Measurements from ENCODE around the gene CNTNAP2. TPM values are rescaled to one million over a fixed set of nuclear protein-coding genes. Genes with fewer than 3 reads are reported as not detected.

CNTNAP2 gene
- total RNA-seq, 2 experiments from 2014 or later, result not detected

DNA sequence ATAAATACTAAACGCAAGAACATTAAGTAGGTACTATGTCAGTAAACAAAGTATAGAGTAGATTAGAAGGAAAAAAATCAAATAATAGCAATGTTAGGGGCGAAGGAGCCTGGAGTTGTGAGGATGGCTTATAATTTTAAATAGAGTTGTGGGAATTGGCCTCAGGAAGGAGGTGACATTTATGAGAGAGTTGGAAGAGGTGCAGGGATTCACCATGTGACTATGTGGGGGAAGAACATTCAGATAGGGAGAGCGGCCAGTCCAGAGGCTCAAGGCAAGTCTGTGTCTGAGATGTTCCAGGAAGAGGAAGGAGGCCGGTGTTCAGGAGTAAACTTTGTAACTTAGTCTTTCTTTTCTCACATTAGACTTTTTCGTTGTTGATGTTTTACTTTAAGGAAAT, 1695.3 kb downstream of the CNTNAP2 start:
- no peak overlapping the region for H3K27ac Mint-ChIP-seq
- no peaks in the 10 kb centered on the region for H3K27me3 ChIP-seq (ENCODE audit: control insufficient read depth in 1 of 2, insufficient read depth in 2 of 2, low read length in 2 of 2)
- POLR2A ChIA-PET, result no interaction called here
- no peak overlapping the region for H3K4me3 Mint-ChIP-seq
- ATAC-seq (ENCODE audit: poor library complexity) (no peak), DNase-seq (no peak)
- H3K27me3 Mint-ChIP-seq, result no peaks in the 10 kb centered on the region
- intact Hi-C loops (cut with DNase I, micrococcal nuclease), result no loop called here
- TF ChIP-seq CTCF (IDR thresholded peaks at IDR 0.05), result no peak
- no peaks in the 10 kb centered on the region for H3K9me3 ChIP-seq (ENCODE audit: control insufficient read depth in 1 of 2, insufficient read depth in 1 of 2, low read length in 2 of 2)
- H3K27ac ChIP-seq (ENCODE audit: low read depth in 1 of 2, low read length in 2 of 2), result no peak overlapping the region
- H3K4me1 Mint-ChIP-seq (ENCODE audit: low read depth), result no peaks in the 10 kb centered on the region
- no peaks in the 10 kb centered on the region for H3K9me3 Mint-ChIP-seq
- CTCF ChIA-PET, result no interaction called here
- no peaks in the 10 kb centered on the region for H3K36me3 Mint-ChIP-seq (ENCODE audit: low read depth)
- no peaks in the 10 kb centered on the region for H3K36me3 ChIP-seq (ENCODE audit: insufficient read depth, low read length)
- no peak overlapping the region for H3K4me3 ChIP-seq (ENCODE audit: low read length)
- no peaks in the 10 kb centered on the region for H3K4me1 ChIP-seq (ENCODE audit: insufficient read depth, low read length)

DNA sequence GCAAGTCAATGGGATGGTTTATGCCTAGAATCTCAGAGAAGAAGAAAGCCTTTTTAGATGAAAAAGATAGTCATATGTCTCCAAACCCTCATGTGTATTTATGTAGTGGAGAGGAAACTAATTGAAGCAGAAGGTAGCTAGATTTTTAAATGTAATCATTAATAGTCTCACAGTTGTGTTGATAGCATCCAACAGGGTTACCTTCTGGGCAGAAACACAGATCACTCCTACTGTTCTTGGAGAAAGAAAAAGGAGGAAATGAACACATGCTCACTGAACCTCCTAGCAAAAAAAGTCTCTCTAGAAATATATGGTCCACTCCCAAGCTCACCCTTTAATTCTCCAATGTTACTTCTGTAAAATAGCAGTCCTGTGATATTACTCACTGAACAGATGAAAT, 1696.7 kb downstream of the CNTNAP2 start:
- no peaks in the 10 kb centered on the region for H3K36me3 Mint-ChIP-seq (ENCODE audit: low read depth)
- intact Hi-C loops (cut with DNase I, micrococcal nuclease), result no loop called here
- Histone ChIP-seq H3K36me3 (ENCODE audit: insufficient read depth, low read length) (no peaks in the 10 kb centered on the region), H3K27ac (ENCODE audit: low read depth in 1 of 2, low read length in 2 of 2) (no peak overlapping the region), H3K4me3 (ENCODE audit: low read length) (no peak overlapping the region), H3K4me1 (ENCODE audit: insufficient read depth, low read length) (no peaks in the 10 kb centered on the region), H3K27me3 (ENCODE audit: control insufficient read depth in 1 of 2, insufficient read depth in 2 of 2, low read length in 2 of 2) (no peaks in the 10 kb centered on the region), H3K9me3 (ENCODE audit: control insufficient read depth in 1 of 2, insufficient read depth in 1 of 2, low read length in 2 of 2) (no peaks in the 10 kb centered on the region)
- no peak for ATAC-seq (ENCODE audit: poor library complexity)
- ChIA-PET CTCF (no interaction called here), POLR2A (no interaction called here)
- no peak overlapping the region for H3K27ac Mint-ChIP-seq
- H3K9me3 Mint-ChIP-seq, result no peaks in the 10 kb centered on the region
- DNase-seq, result no peak
- no peaks in the 10 kb centered on the region for H3K27me3 Mint-ChIP-seq
- TF ChIP-seq CTCF (IDR thresholded peaks at IDR 0.05), result no peak
- H3K4me1 Mint-ChIP-seq (ENCODE audit: low read depth), result no peaks in the 10 kb centered on the region
- no peak overlapping the region for H3K4me3 Mint-ChIP-seq

DNA sequence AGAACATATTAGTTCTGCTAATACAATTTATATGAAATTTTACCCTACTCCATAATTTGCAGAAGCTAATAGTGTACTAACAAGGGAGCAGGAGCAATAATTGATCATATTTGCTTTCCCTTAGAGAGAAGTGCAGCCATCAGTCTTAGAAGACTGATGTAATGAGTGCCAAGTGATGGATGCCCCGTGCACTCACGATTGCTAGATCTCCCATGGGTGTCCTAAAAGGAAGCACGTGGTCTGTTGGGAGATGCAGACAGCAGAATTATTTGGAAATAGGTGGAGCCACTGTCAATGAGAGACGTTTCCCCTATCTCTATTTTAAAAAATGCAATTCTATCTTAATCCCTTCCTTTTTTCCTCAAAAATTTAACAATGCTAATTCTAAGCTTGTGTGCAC, 1701.7 kb downstream of the CNTNAP2 start:
- ATAC-seq (ENCODE audit: poor library complexity) (no peak), DNase-seq (no peak)
- no peak overlapping the region for H3K4me3 ChIP-seq (ENCODE audit: low read length)
- H3K27me3 Mint-ChIP-seq, result no peaks in the 10 kb centered on the region
- H3K4me1 Mint-ChIP-seq (ENCODE audit: low read depth), result no peaks in the 10 kb centered on the region
- intact Hi-C loops (cut with DNase I, micrococcal nuclease), result no loop called here
- H3K36me3 ChIP-seq (ENCODE audit: insufficient read depth, low read length), result no peaks in the 10 kb centered on the region
- ChIA-PET POLR2A (no interaction called here), CTCF (no interaction called here)
- no peaks in the 10 kb centered on the region for H3K9me3 ChIP-seq (ENCODE audit: control insufficient read depth in 1 of 2, insufficient read depth in 1 of 2, low read length in 2 of 2)
- H3K4me1 ChIP-seq (ENCODE audit: insufficient read depth, low read length), result no peaks in the 10 kb centered on the region
- no peaks in the 10 kb centered on the region for H3K9me3 Mint-ChIP-seq
- no peak overlapping the region for H3K27ac ChIP-seq (ENCODE audit: low read depth in 1 of 2, low read length in 2 of 2)
- no peak overlapping the region for H3K27ac Mint-ChIP-seq
- TF ChIP-seq CTCF (IDR thresholded peaks at IDR 0.05), result no peak
- no peaks in the 10 kb centered on the region for H3K27me3 ChIP-seq (ENCODE audit: control insufficient read depth in 1 of 2, insufficient read depth in 2 of 2, low read length in 2 of 2)
- no peaks in the 10 kb centered on the region for H3K36me3 Mint-ChIP-seq (ENCODE audit: low read depth)
- no peak overlapping the region for H3K4me3 Mint-ChIP-seq

Data from CD4-positive, alpha-beta T cell (primary cell).